NCI-H748 treated with DMSO at 0.1 percent for 48 hours (cell line): Measurements from ENCODE around the gene STX1B.
"Not testable (repeated sequence)": the region's sequence is repeated elsewhere in the genome, so short reads cannot be mapped to it uniquely, and the experiment has no call there.

Source experiments
- DNase-seq: peaks from one replicate; lab custom pipeline; 2025; lab: John Stamatoyannopoulos, UW

The STX1B gene

GRCh38 chr16:31013292-31013691 lies 2.9 kb upstream of the STX1B start:
- not testable (repeated sequence) for DNase-seq

GRCh38 chr16:31011815-31012214 lies 1.4 kb upstream of the STX1B start:
- DNase-seq, result not testable (repeated sequence)

- DNase-seq, result no peak
These were observed 399 bp downstream of the STX1B start for GRCh38 chr16:31009894-31010584.

- no peak for DNase-seq
These were observed 1.3 kb downstream of the STX1B start for GRCh38 chr16:31009120-31009519.

- no peak for DNase-seq
These were observed 1.9 kb downstream of the STX1B start for GRCh38 chr16:31008551-31008950.

GRCh38 chr16:31008149-31008548 lies 2.3 kb downstream of the STX1B start:
- no peak for DNase-seq

GRCh38 chr16:31007684-31008083 lies 2.8 kb downstream of the STX1B start:
- no peak for DNase-seq

- DNase-seq, result no peak
These were observed 3.8 kb downstream of the STX1B start for GRCh38 chr16:31006589-31006988.

- no peak for DNase-seq
These were observed 4.4 kb downstream of the STX1B start for GRCh38 chr16:31006086-31006385.

GRCh38 chr16:31005350-31006085 lies 4.9 kb downstream of the STX1B start:
- DNase-seq, result no peak

- no peak for DNase-seq
These were observed 5.8 kb downstream of the STX1B start for GRCh38 chr16:31004658-31005057.

GRCh38 chr16:31003744-31004143 lies 6.7 kb downstream of the STX1B start:
- DNase-seq, result no peak

GRCh38 chr16:31002862-31003341 lies 7.5 kb downstream of the STX1B start:
- DNase-seq, result no peak

GRCh38 chr16:31002250-31002700 lies 8.2 kb downstream of the STX1B start:
- no peak for DNase-seq

GRCh38 chr16:31001507-31002249 lies 8.8 kb downstream of the STX1B start:
- DNase-seq, result no peak

- no peak for DNase-seq
These were observed 9.6 kb downstream of the STX1B start for GRCh38 chr16:31000671-31001382.

GRCh38 chr16:30998852-30999761 lies 11.3 kb downstream of the STX1B start:
- no peak for DNase-seq

GRCh38 chr16:30997725-30998711 lies 12.4 kb downstream of the STX1B start:
- no peak for DNase-seq

- peak; percentile 1 for DNase-seq
These were observed 13.3 kb downstream of the STX1B start for GRCh38 chr16:30996985-30997724.
